GF-D8 (cell line): ENCODE results near the gene KBTBD3.
A peak's percentile ranks its signal among the peaks of the same experiment; 100 is the strongest.
"Not testable (repeated sequence)": the region's sequence is repeated elsewhere in the genome, so short reads cannot be mapped to it uniquely, and the experiment has no call there.

Experiments used
- DNase-seq: peaks from one replicate; lab custom pipeline; 2025; lab: John Stamatoyannopoulos, UW

Gene KBTBD3

GRCh38 chr11:106061954-106062949, 14.9 kb downstream of the KBTBD3 start:
- DNase-seq: no peak

GRCh38 chr11:106061249-106061784, 15.8 kb downstream of the KBTBD3 start:
- DNase-seq: no peak

GRCh38 chr11:106059617-106060016, 17.5 kb downstream of the KBTBD3 start:
- no peak for DNase-seq

- DNase-seq: not testable (repeated sequence)
These were observed 18.8 kb downstream of the KBTBD3 start for GRCh38 chr11:106058377-106058776.

- no peak for DNase-seq
These were observed 26.0 kb downstream of the KBTBD3 start for GRCh38 chr11:106051103-106051502.

GRCh38 chr11:106049727-106050476, 27.2 kb downstream of the KBTBD3 start:
- DNase-seq: no peak

- no peak for DNase-seq
These were observed 29.5 kb downstream of the KBTBD3 start for GRCh38 chr11:106047631-106048030.

GRCh38 chr11:106043540-106043939, 33.6 kb downstream of the KBTBD3 start:
- no peak for DNase-seq

- DNase-seq: no peak
These were observed 44.3 kb downstream of the KBTBD3 start for GRCh38 chr11:106032861-106033260.

- no peak for DNase-seq
These were observed 45.2 kb downstream of the KBTBD3 start for GRCh38 chr11:106031936-106032335.

GRCh38 chr11:106031202-106031810, 45.8 kb downstream of the KBTBD3 start:
- no peak for DNase-seq

GRCh38 chr11:106030609-106031008, 46.5 kb downstream of the KBTBD3 start:
- DNase-seq: no peak

- DNase-seq: no peak
These were observed 54.3 kb downstream of the KBTBD3 start for GRCh38 chr11:106022795-106023275.

- DNase-seq: peak; percentile 100
These were observed 55.0 kb downstream of the KBTBD3 start, which contains the start of gene MSANTD4 for GRCh38 chr11:106021967-106022794. TSS of gene MSANTD4 (minus strand) at chr11:106022240. CDS start at chr11:106010917, 11,323 bp downstream.

GRCh38 chr11:106021181-106021966, 55.8 kb downstream of the KBTBD3 start:
- peak; percentile 79 for DNase-seq

- DNase-seq: no peak
These were observed 60.1 kb downstream of the KBTBD3 start for GRCh38 chr11:106017093-106017492.

GRCh38 chr11:106015066-106015465, 62.1 kb downstream of the KBTBD3 start:
- DNase-seq: no peak

- no peak for DNase-seq
These were observed 62.5 kb downstream of the KBTBD3 start for GRCh38 chr11:106014620-106015019.

GRCh38 chr11:106014035-106014434, 63.1 kb downstream of the KBTBD3 start:
- DNase-seq: no peak

- no peak for DNase-seq
These were observed 64.4 kb downstream of the KBTBD3 start for GRCh38 chr11:106012744-106013143.
